Aorta (tissue), 5 donors: ENCODE data around the gene ZNF366. TPM values are rescaled to one million over a fixed set of nuclear protein-coding genes. Genes with fewer than 3 reads are reported as not detected.
A peak's percentile ranks its signal among the peaks of the same experiment; 100 is the strongest.

Experiments used
- ATAC-seq: fragments of 200-7000 bp; cut with Tn5 transposase; one replicate; pipeline ENCODE4 v1.9.1; 2022; ENCODE audit warnings: moderate library complexity; ENCODE audit not compliant: low FRiP score
- DNase-seq, 2 donors: peaks; one replicate each; pipeline ENCODE4 v3.0.0-alpha.2; 2020
- H3K27ac ChIP-seq, 2 donors: one replicate each; pipeline ENCODE4 v1.5.1; 2013; ENCODE audit warnings: low read length in 2 of 2, mild to moderate bottlenecking in 2 of 2, moderate library complexity in 2 of 2, control low read depth in 1 of 2, inconsistent platforms in 1 of 2, low read depth in 1 of 2
- H3K27me3 ChIP-seq, 2 donors: one replicate each; pipeline ENCODE4 v1.6.1; 2013; ENCODE audit warnings: control low read depth in 1 of 2, low read length in 1 of 2, mild to moderate bottlenecking in 1 of 2, moderate library complexity in 1 of 2; ENCODE audit not compliant: insufficient read depth in 2 of 2, control insufficient read depth in 1 of 2
- H3K36me3 ChIP-seq, 2 donors: one replicate each; pipeline ENCODE4 v1.6.1; 2013; ENCODE audit warnings: control low read depth in 1 of 2, low read length in 1 of 2, mild to moderate bottlenecking in 1 of 2; ENCODE audit not compliant: insufficient read depth in 2 of 2, control insufficient read depth in 1 of 2
- H3K4me1 ChIP-seq, 2 donors: one replicate each; pipeline ENCODE4 v1.6.1; 2013; ENCODE audit warnings: low read length in 2 of 2, control low read depth in 1 of 2, mild to moderate bottlenecking in 1 of 2, moderate library complexity in 1 of 2; ENCODE audit not compliant: insufficient read depth in 2 of 2, control insufficient read depth in 1 of 2
- H3K4me3 ChIP-seq, 2 donors: one replicate each; pipeline ENCODE4 v1.5.1; 2013; ENCODE audit warnings: low read length in 2 of 2, control low read depth in 1 of 2, mild to moderate bottlenecking in 1 of 2
- H3K9me3 ChIP-seq: one replicate; pipeline ENCODE4 v1.6.1; 2013; ENCODE audit warnings: mild to moderate bottlenecking, low read length; ENCODE audit not compliant: control insufficient read depth
- WGBS, 2 donors: extraction: QIAGEN DNeasy Blood & Tissue Kit; methylation state at CpG; one replicate each; pipeline ENCODE4 v1.1.7; 2013; 5-methylcytosine and 5-hydroxymethylcytosine counted together
- intact Hi-C, 2 donors: fragments of 100-400 bp; cut with DNase I; formaldehyde crosslinking; loops; one replicate each; pipeline versions ENCODE4 v1.14.2 to v1.15.0; 2022
- polyA plus RNA-seq, 2 donors: library from polyadenylated mRNA; stranded (reverse); fragments of 200-250 nt; gene quantifications; one replicate each; pipeline ENCODE4 v1.2.3, GENCODE V29; 2013
- total RNA-seq, 2 donors: library from RNA; stranded (reverse); fragmentation: NEBNext Ultra II Directional; extraction: Animal tissue kit (Norgen Biotek cat#: 25700); gene quantifications; one replicate each; pipeline ENCODE4 v1.2.1, GENCODE V29; 2021
- donor health status: healthy with polysubstance abuse.
- donor health status: Bipolar disorder and iron deficiency.
- donor health status: DM: no; HTN: no; CAD: no.
- donor health status: DM: no; HTN: no; CAD: no.
- donor health status: DM: yes; HTN: yes; CAD: no.

ZNF366 gene
- total and polyA plus RNA-seq, 4 donors = 5.8 to 10.3 TPM; not detected in 2

GRCh38 chr5:72428669-72429068, 78.5 kb downstream of the ZNF366 start:
- intact Hi-C loops = no loop called here
- H3K27ac ChIP-seq = no peak overlapping the region
- no peaks in the 10 kb centered on the region for H3K27me3 ChIP-seq
- H3K9me3 ChIP-seq = no peaks in the 10 kb centered on the region
- H3K4me3 ChIP-seq = no peak overlapping the region
- ATAC-seq (no peak), DNase-seq (no peak)
- peaks cover 2 to 9% of the 10 kb centered on the region in 2 donors for H3K4me1 ChIP-seq
- H3K36me3 ChIP-seq = no peaks in the 10 kb centered on the region
- WGBS, 2 donors = 26 to 31% methylated on average over 1 of the region's 1 CpG

GRCh38 chr5:72427488-72428437, 79.4 kb downstream of the ZNF366 start:
- H3K4me3 ChIP-seq = no peak overlapping the region
- peak; percentile 39 for ATAC-seq
- WGBS, 2 donors = 9 to 15% methylated on average over 6 of the region's 6 CpGs
- H3K9me3 ChIP-seq = no peaks in the 10 kb centered on the region
- H3K27me3 ChIP-seq = no peaks in the 10 kb centered on the region
- H3K36me3 ChIP-seq = no peaks in the 10 kb centered on the region
- no peak for DNase-seq
- intact Hi-C loops = no loop called here
- peak overlapping the region; percentile 28 to 51 for H3K27ac ChIP-seq
- H3K4me1 ChIP-seq = peaks cover 2 to 6% of the 10 kb centered on the region in 2 donors

- Histone ChIP-seq H3K4me3 (no peak overlapping the region), H3K36me3 (no peaks in the 10 kb centered on the region), H3K9me3 (no peaks in the 10 kb centered on the region), H3K27ac (peak overlapping the region in 1 of 2 donors; percentile 28), H3K27me3 (no peaks in the 10 kb centered on the region), H3K4me1 (peaks cover 2 to 6% of the 10 kb centered on the region in 2 donors)
- WGBS, 2 donors = 37 to 45% methylated on average over 2 of the region's 2 CpGs
- intact Hi-C loops = no loop called here
- no peak for ATAC-seq
- no peak for DNase-seq
Measured at GRCh38 chr5:72427016-72427415, 80.2 kb downstream of the ZNF366 start.

GRCh38 chr5:72426019-72426418, 81.2 kb downstream of the ZNF366 start:
- ATAC-seq (no peak), DNase-seq (no peak)

GRCh38 chr5:72418271-72418670, 88.9 kb downstream of the ZNF366 start:
- Histone ChIP-seq H3K9me3 (no peaks in the 10 kb centered on the region), H3K27ac (no peak overlapping the region), H3K36me3 (no peaks in the 10 kb centered on the region), H3K4me1 (no peaks in the 10 kb centered on the region), H3K27me3 (no peaks in the 10 kb centered on the region), H3K4me3 (no peak overlapping the region)
- ATAC-seq (no peak), DNase-seq (no peak)
- WGBS, 2 donors = 89 to 91% methylated on average over 9 of the region's 9 CpGs
- intact Hi-C loops = no loop called here

More at GRCh38 chr5:72426019-72426418, 81.2 kb downstream of the ZNF366 start:
- intact Hi-C loops = no loop called here
- Histone ChIP-seq H3K27me3 (no peaks in the 10 kb centered on the region), H3K4me1 (peaks cover 2 to 6% of the 10 kb centered on the region in 2 donors), H3K9me3 (no peaks in the 10 kb centered on the region), H3K27ac (no peak overlapping the region), H3K36me3 (no peaks in the 10 kb centered on the region), H3K4me3 (no peak overlapping the region)

- no peak for DNase-seq
- Histone ChIP-seq H3K4me1 (no peaks in the 10 kb centered on the region), H3K27me3 (no peaks in the 10 kb centered on the region), H3K4me3 (no peak overlapping the region), H3K9me3 (no peaks in the 10 kb centered on the region), H3K36me3 (no peaks in the 10 kb centered on the region), H3K27ac (no peak overlapping the region)
- ATAC-seq = peak; percentile 46
- intact Hi-C loops = no loop called here
- 92 to 95% methylated on average over 48 of the region's 48 CpGs for WGBS, 2 donors
Measured at GRCh38 chr5:72417333-72418062, 89.7 kb downstream of the ZNF366 start.

GRCh38 chr5:72415616-72416325, 91.4 kb downstream of the ZNF366 start:
- WGBS, 2 donors = 93% methylated on average over 5 of the region's 5 CpGs
- H3K9me3 ChIP-seq = no peaks in the 10 kb centered on the region
- ATAC-seq (no peak), DNase-seq (no peak)
- H3K36me3 ChIP-seq = no peaks in the 10 kb centered on the region
- intact Hi-C loops = no loop called here
- no peak overlapping the region for H3K27ac ChIP-seq
- no peaks in the 10 kb centered on the region for H3K27me3 ChIP-seq
- H3K4me1 ChIP-seq = no peaks in the 10 kb centered on the region
- H3K4me3 ChIP-seq = no peak overlapping the region

GRCh38 chr5:72412283-72413055, 94.7 kb downstream of the ZNF366 start:
- WGBS, 2 donors = 83 to 84% methylated on average over 4 of the region's 4 CpGs
- Histone ChIP-seq H3K27ac (no peak overlapping the region), H3K4me3 (no peak overlapping the region), H3K27me3 (no peaks in the 10 kb centered on the region), H3K9me3 (no peaks in the 10 kb centered on the region), H3K4me1 (no peaks in the 10 kb centered on the region), H3K36me3 (no peaks in the 10 kb centered on the region)
- intact Hi-C loops = no loop called here
- no peak for DNase-seq
- ATAC-seq = no peak
